Upper lobe of right lung (tissue), 1 donor: ENCODE results near the gene FIGN. TPM values are rescaled to one million over a fixed set of nuclear protein-coding genes. Genes with fewer than 3 reads are reported as not detected.

Experiments used
- ATAC-seq: fragments of 200-7000 bp; cut with Tn5 transposase; one replicate; pipeline ENCODE4 v1.9.1; 2020; ENCODE audit warnings: mild to moderate bottlenecking, moderate library complexity
- DNase-seq: peaks from one replicate; pipeline ENCODE4 v3.0.0-alpha.2; 2020
- H3K27ac ChIP-seq: fragments of 200-600 bp; one replicate; pipeline ENCODE4 v1.8.0; 2022
- H3K27me3 ChIP-seq: fragments of 200-600 bp; one replicate; pipeline ENCODE4 v1.8.0; 2022; ENCODE audit warnings: mild to moderate bottlenecking
- H3K36me3 ChIP-seq: fragments of 200-600 bp; one replicate; pipeline ENCODE4 v1.8.0; 2022
- H3K4me1 ChIP-seq: fragments of 200-600 bp; one replicate; pipeline ENCODE4 v1.8.0; 2022
- H3K4me3 ChIP-seq: fragments of 200-600 bp; one replicate; pipeline ENCODE4 v1.8.0; 2022; ENCODE audit warnings: mild to moderate bottlenecking
- H3K9me3 ChIP-seq: fragments of 200-600 bp; one replicate; pipeline ENCODE4 v1.8.0; 2022
- CTCF ChIP-seq: fragments of 200-600 bp; IDR thresholded peaks from one replicate; pipeline ENCODE4 v1.8.0; 2022; ENCODE audit warnings: antibody characterized with exemption
- intact Hi-C: fragments of 100-400 bp; cut with DNase I; formaldehyde crosslinking; loops from one replicate; pipeline ENCODE4 v1.11.0; 2022
- total RNA-seq: library from RNA; stranded (reverse); fragmentation: NEBNext Ultra II Directional; extraction: Animal tissue kit (Norgen Biotek cat#: 25700); gene quantifications from one replicate; pipeline ENCODE4 v1.2.1, GENCODE V29; 2021
- donor health status: DM: no; HTN: yes; CAD: no; lungs with severe emphysema.

The FIGN gene
- total RNA-seq, 1 donor from 2014 or later: 6.5 TPM

- intact Hi-C loops: no loop called here
- Histone ChIP-seq H3K4me1 (no peaks in the 10 kb centered on the region), H3K36me3 (no peaks in the 10 kb centered on the region), H3K9me3 (no peaks in the 10 kb centered on the region), H3K27me3 (no peaks in the 10 kb centered on the region), H3K27ac (no peak overlapping the region), H3K4me3 (no peak overlapping the region)
- no peak for TF ChIP-seq CTCF
- DNase-seq (no peak), ATAC-seq (no peak)
Measured at GRCh38 chr2:163753726-163754125, 17.9 kb upstream of the FIGN start.

GRCh38 chr2:163752267-163752666 lies 16.5 kb upstream of the FIGN start:
- Histone ChIP-seq H3K4me1 (no peaks in the 10 kb centered on the region), H3K27ac (no peak overlapping the region), H3K27me3 (no peaks in the 10 kb centered on the region), H3K4me3 (no peak overlapping the region), H3K36me3 (no peaks in the 10 kb centered on the region), H3K9me3 (no peaks in the 10 kb centered on the region)
- DNase-seq: no peak
- no peak for ATAC-seq
- TF ChIP-seq CTCF: no peak
- intact Hi-C loops: no loop called here

GRCh38 chr2:163751696-163752095 lies 15.9 kb upstream of the FIGN start:
- Histone ChIP-seq H3K36me3 (no peaks in the 10 kb centered on the region), H3K27ac (no peak overlapping the region), H3K4me1 (no peaks in the 10 kb centered on the region), H3K27me3 (no peaks in the 10 kb centered on the region), H3K4me3 (no peak overlapping the region), H3K9me3 (no peaks in the 10 kb centered on the region)
- ATAC-seq (no peak), DNase-seq (no peak)
- TF ChIP-seq CTCF: no peak
- intact Hi-C loops: no loop called here

GRCh38 chr2:163748420-163748819 lies 12.6 kb upstream of the FIGN start:
- no peak overlapping the region for H3K27ac ChIP-seq
- H3K36me3 ChIP-seq: no peaks in the 10 kb centered on the region
- H3K27me3 ChIP-seq: no peaks in the 10 kb centered on the region
- DNase-seq: no peak
- no peak for ATAC-seq
- no peaks in the 10 kb centered on the region for H3K4me1 ChIP-seq
- no peak for TF ChIP-seq CTCF
- intact Hi-C loops: no loop called here
- no peak overlapping the region for H3K4me3 ChIP-seq
- no peaks in the 10 kb centered on the region for H3K9me3 ChIP-seq

GRCh38 chr2:163741435-163741834 lies 5.6 kb upstream of the FIGN start:
- ATAC-seq (no peak), DNase-seq (no peak)
- no peak overlapping the region for H3K4me3 ChIP-seq
- H3K4me1 ChIP-seq: no peaks in the 10 kb centered on the region
- H3K27ac ChIP-seq: no peak overlapping the region
- H3K36me3 ChIP-seq: no peaks in the 10 kb centered on the region
- TF ChIP-seq CTCF: no peak
- intact Hi-C loops: no loop called here
- H3K27me3 ChIP-seq: no peaks in the 10 kb centered on the region
- no peaks in the 10 kb centered on the region for H3K9me3 ChIP-seq

GRCh38 chr2:163737563-163737962 lies 1.8 kb upstream of the FIGN start:
- DNase-seq (no peak), ATAC-seq (no peak)
- H3K4me1 ChIP-seq: no peaks in the 10 kb centered on the region
- intact Hi-C loops: no loop called here
- no peaks in the 10 kb centered on the region for H3K9me3 ChIP-seq
- no peaks in the 10 kb centered on the region for H3K27me3 ChIP-seq
- no peak overlapping the region for H3K27ac ChIP-seq
- no peak for TF ChIP-seq CTCF
- H3K4me3 ChIP-seq: no peak overlapping the region
- no peaks in the 10 kb centered on the region for H3K36me3 ChIP-seq
